Raji (cell line): Measurements from ENCODE around the gene RBM17.

Experiments
- POLR2A ChIP-seq: IDR thresholded peaks from 2 replicates; pipeline ENCODE4 v1.6.1; 2011; ENCODE audit warnings: low read depth, low read length, control low read depth; ENCODE audit not compliant: insufficient read depth

RBM17 gene

DNA sequence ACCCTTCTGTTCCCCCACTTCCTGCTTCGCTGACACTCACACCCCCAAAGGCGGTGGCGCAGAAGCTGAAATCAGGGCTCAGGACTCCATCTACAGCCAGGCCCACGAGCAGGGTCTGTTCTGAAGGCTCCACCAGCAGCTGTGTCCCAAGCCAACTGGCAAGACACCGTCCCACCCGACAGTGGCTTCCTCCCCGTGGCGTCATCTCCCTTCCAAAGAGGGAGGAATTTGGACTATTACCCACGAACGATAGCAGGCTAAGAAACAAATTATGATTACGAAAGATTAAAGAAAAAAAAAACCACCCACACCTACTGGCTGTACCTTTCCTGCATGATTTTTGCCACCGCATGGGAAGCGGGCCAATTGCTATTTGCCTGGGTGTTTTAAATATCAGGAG lies 54.3 kb downstream of the RBM17 start:
- TF ChIP-seq POLR2A = no peak

DNA sequence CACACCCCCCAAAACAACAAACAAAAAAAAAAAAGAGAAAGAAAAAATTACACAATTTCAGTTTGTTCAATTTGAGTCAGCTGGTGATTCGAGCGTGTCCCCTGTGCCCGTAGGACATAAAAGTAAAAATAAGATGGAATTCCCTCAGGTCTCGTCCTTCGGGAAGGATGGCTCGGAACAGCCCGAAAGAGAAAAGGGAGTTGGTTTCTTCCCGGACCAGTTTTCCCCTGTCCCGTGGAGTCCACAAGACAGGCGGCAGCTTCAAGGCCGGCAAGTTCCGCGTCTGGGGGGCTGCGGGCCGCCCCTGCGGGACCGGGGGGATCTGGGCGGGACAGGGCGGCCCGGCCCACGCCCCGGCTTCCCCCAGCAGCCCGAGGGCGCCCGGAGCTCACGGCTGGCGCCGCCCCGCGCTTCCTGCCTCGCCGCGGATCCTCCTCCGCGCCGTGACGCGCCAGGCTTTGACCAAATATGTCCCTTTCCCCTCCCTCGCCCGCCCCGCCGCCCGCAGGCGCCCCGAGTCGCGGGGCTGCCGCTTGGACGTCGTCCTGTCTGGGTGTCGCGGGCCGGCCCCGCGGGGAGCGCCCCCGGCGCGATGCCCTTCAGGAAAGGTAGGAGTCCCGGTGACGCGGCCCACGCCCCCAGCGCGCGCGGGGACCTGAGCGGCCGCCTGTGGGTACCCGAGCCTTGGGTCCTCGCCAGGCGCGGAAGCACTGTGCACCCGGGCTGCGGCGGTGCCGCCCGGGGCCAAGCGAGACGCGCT lies 55.8 kb downstream of the RBM17 start:
- peak; percentile 64 for TF ChIP-seq POLR2A

DNA sequence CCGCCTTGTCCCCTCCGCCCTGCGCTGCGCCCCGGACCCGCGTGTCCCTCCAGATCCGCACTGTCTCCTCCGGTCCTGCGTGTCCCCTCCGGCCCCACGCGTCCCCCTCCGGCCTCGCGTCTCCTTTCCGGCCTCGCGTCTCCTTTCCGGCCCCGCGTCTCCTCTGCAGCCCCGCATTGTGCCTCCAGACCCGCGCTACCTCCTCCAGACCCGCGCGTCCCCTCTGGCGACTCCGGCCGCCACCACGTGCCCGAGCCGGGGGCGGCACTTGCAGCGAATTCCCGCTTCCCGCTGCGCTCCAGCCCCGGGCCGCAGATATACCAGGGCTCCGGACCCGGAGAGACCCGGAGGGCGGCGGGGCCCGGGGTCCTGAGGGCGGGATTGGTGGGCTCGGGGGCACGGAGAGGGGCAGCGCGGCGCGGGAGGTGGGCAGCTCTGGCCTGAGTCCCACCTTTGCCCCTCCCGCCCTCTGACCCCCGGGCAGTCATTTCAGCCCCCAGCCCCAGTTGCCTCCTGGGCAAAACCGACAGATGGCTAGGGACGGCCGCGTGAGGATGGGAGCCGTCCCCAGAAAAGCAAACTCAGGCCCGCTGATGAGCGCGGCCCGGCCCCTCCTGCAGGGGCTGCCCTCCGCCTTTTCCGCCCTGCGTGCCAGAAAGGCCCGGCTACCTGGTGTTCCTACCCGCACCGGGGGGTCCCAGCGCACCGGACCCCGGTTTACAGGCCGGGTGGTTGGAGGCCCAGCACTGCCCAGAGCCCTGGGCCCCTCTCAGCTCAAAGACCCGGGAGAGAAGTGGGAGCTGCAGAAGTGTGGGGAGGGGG lies 56.5 kb downstream of the RBM17 start:
- no peak for TF ChIP-seq POLR2A

DNA sequence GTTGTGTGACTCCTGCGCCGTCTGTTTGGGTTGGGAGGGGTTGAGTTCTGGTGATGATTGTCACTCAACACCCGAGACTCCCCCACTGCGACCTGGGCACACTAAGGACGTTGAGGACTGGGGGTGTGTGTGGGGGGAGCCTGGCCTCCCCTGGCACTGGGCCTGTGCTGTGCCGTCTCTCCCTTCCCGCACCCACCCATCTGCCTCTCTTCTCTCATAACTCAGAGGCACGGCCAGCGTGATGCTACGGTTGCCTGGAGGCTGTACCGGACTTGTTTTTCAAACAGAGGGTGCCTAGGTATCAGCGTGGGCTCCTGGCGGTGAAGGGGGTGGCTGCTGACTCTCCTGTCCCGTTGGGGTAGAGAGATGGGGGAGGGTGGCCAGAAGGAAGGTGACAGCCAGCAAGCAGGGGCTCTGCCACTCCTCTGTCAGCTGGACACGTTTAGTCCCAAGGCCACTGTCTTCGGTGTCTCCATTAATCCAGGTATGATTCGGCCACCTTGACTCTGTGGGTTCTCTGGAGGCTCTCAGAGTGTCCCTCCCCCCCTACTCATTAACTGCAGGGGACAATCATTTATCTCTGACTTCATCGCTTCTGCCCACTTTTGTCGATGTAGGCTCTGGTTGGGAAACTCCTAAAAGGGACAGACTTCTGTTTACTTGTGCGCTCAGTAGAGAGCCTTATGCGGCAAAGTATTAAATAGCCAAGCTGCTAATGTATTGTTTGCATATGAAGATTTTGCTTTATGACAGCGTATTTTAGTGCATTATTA lies 57.4 kb downstream of the RBM17 start:
- no peak for TF ChIP-seq POLR2A

DNA sequence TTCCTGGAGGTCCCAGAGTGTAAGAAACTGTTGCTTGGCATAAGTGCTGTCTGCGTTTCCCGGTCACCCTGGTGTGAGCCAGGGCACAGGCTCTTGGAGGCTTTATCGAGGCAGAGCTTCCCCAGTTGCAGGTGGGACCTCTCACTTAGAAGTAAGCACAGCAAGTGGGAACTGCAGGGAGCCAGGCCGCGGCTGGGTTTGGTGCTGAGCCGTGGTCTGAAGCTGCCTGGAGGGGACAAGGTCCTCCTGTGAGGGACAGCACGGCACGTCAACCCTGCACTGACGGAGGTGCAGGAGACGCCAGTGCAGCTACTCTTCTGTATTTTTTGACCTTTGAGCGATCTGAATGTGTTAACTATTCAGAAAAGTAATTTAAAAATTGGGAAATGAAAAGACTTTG lies 58.1 kb downstream of the RBM17 start:
- TF ChIP-seq POLR2A = no peak

DNA sequence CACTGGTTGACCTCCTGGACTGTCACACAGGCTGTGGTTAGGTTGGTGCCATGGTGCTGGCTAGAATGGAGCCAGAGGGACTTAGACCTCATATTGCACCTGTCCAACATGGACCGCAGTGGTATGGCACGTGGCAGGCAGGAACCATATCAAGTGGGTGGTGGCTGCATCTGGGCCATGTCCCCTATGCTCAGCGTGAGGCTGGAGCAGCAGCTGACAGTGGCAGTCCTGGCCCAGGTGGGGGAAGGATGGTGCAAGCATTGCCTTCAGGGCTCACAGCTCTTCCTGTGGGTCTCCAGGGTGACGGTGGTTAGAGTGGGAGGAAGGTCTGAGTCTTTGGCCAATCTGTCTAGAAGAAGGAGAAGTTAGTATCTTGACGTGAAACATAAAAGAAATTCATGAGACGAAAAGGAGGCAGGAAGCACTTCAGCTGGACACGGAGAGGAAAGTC lies 59.4 kb downstream of the RBM17 start:
- no peak for TF ChIP-seq POLR2A

DNA sequence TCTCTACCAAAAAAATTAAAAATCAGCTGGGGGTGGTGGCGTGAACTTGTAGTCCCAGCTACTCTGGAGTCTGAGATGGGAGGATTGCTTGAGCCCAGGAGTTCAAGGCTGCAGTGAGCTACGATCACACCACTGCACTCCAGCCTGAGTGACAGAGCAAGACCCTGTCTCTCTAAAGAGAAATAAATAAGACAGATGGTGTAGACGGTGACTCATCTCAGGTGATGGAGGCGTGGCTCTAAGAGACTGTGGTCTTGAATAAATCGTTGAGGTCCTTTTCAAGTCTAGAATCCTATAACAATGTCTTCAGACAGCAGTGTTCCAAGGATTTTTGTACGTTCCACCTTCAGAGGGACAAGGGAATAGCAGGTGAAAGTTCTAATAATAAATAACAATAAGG lies 60.1 kb downstream of the RBM17 start:
- TF ChIP-seq POLR2A = no peak

DNA sequence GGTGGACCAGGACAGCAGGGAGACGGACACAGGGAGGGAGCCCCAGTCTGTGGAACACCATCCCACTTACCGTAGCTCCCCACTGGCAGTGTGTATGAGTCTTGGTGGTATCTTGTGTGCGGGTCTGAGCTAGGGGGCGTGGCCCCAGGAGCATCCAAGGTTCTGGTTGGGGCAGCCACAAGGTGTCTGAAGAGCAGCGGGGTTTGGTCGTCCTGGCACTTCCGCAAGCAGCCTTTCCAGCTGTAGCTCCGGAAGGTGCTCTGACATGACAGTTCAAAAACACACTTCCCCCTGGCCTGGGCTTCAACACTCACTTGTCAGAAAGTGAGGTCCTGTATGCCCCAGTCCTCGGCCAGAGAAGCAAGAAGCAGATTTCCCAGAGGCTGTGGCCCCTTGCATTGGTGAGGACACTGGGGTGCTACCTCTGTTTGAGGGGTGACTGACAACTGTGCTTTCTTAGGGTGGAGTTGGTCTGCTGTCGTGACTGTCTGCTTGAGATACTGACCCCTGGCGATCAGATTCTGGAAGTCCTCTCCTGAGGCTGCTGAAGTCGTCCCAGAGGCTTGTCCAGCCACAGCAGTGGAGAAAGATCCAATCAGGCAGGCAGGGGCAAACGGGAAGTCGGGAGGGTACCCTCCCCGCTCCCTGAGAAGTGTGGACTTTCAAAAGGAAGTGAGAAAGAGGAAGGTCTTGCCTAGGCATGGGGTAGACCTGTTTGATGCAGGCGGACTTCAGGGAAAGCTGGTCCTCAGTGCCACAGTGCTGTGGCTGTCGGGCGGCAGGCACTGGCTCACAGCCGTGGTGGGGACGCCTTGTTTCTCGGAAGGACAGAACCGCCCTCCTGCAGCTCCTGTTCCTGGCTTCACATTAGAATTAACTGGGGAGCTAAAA lies 62.5 kb downstream of the RBM17 start:
- TF ChIP-seq POLR2A = no peak

DNA sequence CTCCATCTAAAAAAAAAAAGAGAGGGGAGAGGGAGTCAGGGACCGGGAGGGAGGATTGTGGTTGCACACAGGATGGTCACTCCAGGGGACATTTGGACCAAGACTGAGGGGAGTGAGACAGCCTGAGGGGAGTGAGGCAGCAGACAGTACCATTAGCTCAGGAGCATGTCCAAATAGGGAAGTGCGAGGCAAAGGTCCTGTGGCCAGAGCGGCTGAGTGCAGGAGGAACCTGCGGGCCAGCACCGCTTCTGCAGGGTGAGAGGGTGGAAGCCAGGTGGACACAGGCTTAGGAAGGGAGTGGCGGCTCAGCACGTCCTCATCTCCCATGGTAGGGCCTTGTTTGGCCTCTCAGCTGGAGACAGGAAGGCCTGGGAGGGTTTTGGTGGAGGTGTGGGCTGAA lies 65.0 kb downstream of the RBM17 start:
- no peak for TF ChIP-seq POLR2A

DNA sequence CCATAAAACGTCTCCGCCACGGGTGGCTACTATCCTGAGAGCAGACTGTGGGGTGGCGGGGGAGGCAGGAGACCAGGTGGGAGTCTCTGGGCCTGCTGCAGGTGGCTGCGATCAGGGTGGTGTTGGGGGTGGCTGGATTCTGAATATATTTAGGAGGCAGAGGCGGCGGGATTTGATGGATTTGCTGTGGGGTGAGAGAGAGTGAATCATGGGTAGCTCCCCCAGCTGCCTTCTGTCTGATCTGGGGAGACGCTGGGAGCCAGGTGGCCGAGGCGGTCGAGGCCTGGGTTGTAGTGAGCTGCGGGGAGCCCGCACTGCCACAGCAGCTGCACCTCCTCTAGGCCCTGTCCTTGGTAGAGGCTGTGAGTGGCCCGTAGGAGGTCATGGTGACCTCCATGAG lies 65.7 kb downstream of the RBM17 start:
- no peak for TF ChIP-seq POLR2A

DNA sequence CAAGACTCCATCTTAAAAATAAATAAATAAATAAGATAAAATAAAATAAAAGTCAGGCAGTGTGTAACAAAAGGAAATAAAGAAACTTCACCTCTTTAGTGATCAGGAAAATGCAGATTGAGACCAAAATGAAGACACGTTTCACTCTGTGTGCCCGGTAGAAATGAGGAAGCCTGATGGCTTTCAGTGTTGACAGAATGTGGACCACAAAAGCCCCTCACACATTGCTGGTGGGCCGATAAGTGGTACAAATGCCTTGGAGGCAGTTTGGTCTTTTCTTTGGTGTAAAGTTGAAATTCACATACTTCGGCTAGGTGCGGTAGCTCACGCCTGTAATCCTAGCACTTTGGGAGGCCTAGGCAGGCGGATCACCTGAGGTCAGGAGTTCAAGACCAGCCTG lies 69.4 kb downstream of the RBM17 start:
- TF ChIP-seq POLR2A = no peak

DNA sequence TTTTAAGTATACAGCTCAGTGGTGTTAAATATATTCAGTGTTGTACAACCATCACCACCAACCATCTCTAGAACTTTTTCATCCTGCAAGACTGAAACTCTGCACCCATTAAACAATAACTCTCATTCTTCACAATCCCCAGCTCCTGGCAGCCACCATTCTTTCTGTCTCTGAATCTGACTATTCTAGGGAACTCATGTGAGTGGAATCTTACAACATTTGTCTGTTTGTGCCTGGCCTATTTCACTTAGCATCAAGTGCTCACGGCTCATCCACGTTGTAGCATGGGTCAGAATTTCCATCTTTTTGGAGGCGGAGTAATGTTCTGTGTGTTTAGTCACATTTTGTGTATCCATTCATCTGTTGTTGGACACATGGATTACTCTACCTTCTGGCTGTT lies 73.1 kb downstream of the RBM17 start:
- TF ChIP-seq POLR2A = no peak

DNA sequence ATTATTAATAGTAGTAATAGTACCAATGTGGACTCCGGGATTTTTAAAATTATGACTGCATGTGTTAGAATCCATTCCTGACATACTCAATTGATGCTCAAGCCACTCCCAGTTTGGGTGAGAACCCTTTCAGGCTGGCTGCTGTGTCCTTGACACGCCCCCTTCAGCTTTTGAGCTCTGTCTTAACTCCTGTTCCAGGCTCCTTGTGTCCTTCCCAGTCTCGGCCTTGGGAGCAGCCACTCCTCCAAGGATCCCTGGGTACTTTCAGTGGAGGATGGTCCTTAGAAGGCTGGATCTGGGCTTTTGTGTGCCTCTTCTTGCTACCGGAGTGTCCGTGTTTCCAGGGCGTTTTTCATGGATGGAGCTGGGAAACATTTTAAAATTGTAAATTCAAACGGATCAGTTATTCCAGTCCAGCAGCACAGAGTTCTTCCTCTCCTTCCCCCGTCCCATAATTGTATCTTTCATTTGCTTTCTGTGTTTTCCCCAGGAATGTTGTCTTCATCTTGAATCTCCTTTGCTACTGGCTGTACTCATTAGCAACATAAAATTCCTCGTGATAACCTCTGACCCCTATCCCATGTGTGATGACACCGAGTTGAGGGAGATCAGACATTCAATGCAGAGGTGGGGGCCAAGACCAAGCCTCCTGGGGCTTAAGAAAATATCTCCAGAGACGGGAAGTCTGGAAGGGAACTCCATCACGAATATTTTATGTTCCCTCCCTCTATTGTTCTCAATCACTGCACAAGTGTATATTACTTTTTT lies 73.9 kb downstream of the RBM17 start:
- TF ChIP-seq POLR2A = no peak
